GM18951 (cell line): Measurements from ENCODE around the gene APRT.

Experiments used
- POLR2A ChIP-seq: IDR thresholded peaks from 4 replicates; pipeline ENCODE4 v1.6.1; 2011; ENCODE audit warnings: mild to moderate bottlenecking; ENCODE audit not compliant: insufficient read length, insufficient read depth; ENCODE audit errors: extremely low read depth
- in situ Hi-C: fragments of 300-500 bp; cut with MboI; formaldehyde crosslinking; loops from one replicate; pipeline ENCODE4 v1.12.0; 2022; ENCODE audit warnings: low sequenced_read_pairs, mixed read lengths, inconsistent platforms; ENCODE audit not compliant: unreplicated experiment

APRT gene, protein sequence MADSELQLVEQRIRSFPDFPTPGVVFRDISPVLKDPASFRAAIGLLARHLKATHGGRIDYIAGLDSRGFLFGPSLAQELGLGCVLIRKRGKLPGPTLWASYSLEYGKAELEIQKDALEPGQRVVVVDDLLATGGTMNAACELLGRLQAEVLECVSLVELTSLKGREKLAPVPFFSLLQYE

DNA sequence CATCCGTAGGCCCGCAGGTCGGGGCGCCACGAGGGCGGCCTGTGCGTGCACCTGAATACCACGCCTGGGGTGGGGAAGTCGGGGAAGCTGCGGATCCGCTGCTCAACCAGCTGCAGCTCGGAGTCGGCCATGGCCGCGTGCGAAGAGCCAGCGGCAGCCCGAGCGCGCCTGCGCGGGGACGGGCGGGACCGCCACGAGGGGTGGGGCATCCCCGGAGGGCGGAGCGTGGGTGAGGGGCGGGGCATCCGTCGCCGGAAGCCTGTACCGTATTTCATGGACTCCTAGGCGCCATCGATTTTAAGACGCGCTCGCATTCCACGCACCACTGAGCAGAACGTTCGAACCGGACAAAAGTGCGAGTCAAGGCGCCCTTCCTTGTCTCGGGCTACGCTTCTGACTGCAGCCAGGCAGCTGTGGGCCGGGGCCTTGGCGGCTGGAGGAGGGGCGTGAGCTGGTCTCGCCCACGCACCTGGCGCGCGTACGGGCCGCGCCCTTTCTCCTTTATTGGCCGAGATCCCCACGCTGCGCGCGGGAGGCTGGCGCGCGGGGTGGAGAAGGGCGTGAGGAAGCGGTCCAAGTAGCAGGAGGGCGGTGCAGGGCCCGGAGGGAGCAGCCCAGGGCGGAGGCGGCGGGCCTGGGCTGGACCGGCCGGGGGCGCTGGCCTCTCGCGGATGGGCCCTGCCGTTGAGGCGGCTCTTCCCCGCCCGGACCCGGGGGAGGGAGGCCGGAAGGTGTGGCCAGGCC, at the start of gene APRT:
Gene APRT (minus strand): TSS at position 160 of the 744 bp plus-strand sequence. CDS start 29 bp downstream, at position 131.
- in situ Hi-C loops, result loop anchor here (25.0 kb wide), 1 partner anchor 400 kb away; the partner anchor contains the start of genes SLC22A31 and ZNF778
- peak; percentile 93 for TF ChIP-seq POLR2A

DNA sequence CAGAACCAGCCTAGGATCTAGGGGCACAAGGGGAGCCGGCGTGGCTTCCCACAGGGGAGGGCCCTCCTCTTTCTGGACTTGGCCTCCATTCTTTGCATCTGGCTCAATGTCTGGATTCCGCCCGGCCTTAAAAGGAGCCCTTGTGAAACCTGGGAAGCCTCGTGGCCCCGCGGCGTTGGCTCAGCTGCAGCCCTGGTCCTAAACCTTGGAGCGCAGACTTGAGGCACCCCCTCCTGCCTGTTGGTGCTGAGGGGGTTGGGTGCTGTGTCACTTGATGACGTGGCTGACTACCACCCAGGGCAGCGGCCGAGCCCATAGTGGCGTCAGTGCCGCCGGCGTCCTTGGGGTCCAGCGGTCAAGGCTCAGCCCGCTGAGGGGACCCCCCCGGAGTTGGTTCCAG, 49.6 kb upstream of the APRT start:
- in situ Hi-C loops, result no loop called here

DNA sequence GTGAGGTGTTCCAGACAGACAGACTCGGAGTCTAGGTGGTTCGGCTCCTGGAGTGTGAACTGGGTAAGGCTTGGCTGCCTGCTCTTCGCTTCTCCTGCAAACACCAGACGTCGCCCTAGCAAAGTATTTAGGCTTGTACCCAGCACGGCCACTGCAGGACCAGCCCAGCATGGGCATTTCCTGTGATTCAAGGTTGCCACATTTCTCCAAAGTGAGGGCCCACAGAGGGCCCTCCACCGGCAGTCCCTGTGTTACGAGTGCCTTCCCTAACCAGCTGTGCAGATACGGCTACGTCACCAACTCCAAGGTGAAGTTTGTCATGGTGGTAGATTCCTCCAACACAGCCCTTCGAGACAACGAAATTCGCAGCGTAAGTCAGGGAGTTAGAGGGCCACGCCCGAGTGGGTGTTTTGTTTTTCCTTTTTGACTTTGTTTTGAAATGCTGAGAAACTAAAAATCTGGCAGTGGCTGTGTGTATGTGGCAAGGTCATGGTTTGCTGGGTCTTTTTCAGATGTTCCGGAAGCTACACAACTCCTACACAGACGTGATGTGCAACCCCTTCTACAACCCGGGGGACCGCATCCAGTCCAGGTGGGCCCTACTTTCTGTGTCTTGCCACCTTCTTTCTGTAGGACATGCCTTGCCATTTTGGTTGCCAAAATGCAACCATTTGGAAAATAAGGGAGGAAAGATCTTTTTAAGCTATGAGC, 47.8 kb upstream of the APRT start:
- no peak for TF ChIP-seq POLR2A
- in situ Hi-C loops, result no loop called here

More for the DNA sequence above, 49.6 kb upstream of the APRT start:
- no peak for TF ChIP-seq POLR2A

DNA sequence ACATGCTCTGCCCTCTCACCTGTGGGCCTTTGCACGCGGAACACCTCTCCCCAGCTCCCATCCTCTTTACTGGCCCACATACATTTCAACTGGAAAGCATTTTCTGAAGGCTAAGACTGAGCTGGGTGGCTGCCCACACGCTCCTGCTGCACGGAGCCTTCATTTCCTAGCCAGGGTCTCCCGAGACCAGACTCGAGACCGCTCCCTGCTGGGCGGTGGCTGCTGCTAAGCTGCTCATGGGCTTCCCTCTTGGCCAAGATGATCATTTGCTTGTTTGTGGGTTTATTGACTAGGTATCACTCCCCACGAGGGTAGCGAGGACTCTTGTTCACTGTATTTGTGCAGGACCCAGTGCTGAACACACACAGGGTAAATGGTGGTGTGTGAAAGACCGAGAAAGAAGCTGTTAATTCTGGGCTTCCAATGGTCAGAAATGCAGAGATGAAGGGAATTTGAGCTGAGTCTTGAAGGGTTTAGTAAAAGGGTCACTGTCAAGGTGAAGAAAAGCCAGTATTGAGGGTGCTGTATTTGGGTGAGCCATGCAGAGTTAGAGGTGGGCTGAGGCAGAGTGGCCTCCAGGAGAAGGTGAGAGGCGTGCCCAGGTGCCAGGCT, 46.1 kb upstream of the APRT start:
- in situ Hi-C loops, result no loop called here
- TF ChIP-seq POLR2A, result no peak

DNA sequence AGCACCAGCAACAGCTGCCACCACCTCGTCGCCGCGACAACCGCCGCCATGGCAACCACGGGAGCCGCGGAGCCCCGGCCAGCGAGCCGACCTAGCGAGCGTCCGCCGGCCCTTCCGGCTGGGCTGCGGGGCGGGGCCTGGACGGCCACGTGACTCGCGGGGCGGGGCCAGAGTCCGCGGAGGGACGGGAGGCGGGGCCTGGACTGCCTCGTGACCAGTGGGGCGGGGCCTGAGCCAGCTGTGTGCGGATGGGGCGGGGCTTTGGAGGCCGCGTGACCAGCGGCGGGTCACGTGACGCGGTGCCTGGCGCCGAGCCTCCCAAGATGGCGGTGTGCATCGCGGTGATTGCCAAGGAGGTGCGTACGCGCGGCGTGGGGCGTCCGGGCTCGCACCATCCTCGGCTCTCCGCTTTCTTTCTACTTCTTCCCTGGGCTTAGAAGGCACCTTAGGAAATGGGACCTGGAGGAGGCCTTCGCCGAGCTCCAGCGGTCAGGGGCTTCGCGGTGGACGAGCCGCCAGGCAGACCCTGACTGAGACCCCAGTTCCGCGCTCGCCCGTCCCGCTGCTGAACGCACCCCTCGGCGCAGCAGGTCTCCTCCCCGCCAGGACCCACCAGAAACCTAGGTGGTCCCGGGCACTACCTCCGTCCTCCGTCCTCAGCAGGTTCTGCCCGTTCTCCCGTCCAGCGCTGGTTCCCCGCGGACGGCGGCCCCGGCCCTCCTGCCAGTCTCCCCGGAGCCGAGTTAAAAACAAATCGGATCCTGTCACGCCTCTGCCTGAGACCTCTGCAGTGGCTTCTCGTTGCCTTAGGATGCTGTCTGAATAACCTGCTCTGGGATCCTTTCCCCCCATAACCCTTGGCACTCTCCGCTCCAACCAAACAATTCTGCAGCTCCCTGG, 45.4 kb upstream of the APRT start, which contains the start of the genes GALNS and TRAPPC2L:
Gene GALNS (minus strand): TSS at position 120 of the 900 bp plus-strand sequence. CDS start 70 bp downstream, at position 50.
Gene TRAPPC2L (plus strand): TSS at position 300 of the 900 bp plus-strand sequence. CDS start 24 bp downstream, at position 324.
- in situ Hi-C loops, result no loop called here

DNA sequence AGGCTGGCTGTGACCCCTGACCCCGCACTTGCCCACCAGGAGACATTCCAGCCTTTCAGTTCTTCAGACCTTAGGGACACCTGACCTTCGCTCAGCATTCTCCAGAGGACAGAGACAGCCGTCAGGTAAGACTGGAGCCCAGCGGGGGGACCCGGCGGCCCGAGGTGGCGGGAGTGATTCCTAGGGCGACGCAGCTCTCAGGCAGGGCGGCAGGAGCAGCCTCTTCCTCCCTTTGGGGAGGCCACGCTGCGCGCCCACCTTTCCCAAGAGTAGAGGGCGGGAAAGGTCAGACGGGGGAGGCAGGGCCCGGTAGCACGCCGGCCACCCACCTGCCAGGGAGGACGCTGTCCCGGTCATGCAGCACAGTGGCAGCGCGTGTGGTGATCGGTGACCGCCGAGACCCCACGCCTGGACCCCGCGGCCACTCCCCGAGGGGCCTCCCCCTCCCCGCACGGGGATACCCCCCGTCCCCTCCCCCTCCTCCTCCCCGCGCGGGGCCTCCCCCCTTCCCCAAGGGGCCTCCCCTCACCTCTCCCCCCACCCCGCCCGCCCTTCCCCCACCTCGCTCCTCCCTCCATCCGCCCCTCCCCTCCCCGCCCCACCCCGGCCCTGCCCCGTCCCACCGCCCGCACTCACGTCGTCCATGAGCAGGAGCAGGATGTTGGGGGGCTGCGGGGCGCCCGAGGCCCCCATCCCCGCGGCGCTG, 44.5 kb upstream of the APRT start:
- TF ChIP-seq POLR2A, result no peak
- in situ Hi-C loops, result no loop called here

More for the DNA sequence above, 45.4 kb upstream of the APRT start, which contains the start of the genes GALNS and TRAPPC2L:
- TF ChIP-seq POLR2A, result peak; percentile 96

DNA sequence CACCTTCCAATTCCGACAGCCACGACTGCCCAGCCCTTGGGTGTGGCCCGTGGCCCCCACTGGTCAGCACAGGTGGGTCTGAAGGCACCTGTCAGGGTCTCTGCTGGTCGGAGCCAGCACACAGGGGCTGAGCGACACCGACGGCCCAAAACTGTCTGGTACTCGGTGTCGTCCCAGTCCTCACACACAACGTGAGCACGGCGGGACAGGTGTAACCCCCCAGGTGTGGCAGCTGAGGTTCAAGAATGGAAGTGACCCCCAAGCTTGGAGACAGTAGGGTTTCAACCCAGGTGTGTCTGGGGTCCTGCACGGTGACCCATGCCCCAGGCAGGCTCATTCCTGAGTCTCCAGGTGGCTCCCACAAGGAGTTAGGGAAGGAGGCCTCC, 44.0 kb upstream of the APRT start:
- in situ Hi-C loops, result no loop called here
- no peak for TF ChIP-seq POLR2A

DNA sequence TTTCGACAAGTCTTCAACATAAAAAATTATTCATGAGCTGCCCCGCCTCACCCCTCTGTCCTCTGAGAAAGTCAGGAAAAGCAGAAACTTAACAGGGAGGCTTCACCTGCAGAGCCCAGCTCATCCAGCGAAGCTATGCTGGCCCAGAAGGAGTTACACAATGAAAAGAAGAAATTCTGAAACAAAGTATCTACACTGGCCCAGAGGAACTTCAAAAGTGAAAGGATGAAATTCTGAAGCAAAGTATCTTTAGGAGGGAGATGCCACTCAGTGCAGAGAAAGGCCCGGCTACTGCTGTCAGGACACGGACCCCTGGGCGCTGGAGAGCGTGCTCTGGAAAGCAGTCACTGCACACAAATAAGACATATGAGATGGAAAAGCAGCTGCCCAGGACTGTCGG, 43.4 kb upstream of the APRT start:
- TF ChIP-seq POLR2A, result no peak
- in situ Hi-C loops, result no loop called here

DNA sequence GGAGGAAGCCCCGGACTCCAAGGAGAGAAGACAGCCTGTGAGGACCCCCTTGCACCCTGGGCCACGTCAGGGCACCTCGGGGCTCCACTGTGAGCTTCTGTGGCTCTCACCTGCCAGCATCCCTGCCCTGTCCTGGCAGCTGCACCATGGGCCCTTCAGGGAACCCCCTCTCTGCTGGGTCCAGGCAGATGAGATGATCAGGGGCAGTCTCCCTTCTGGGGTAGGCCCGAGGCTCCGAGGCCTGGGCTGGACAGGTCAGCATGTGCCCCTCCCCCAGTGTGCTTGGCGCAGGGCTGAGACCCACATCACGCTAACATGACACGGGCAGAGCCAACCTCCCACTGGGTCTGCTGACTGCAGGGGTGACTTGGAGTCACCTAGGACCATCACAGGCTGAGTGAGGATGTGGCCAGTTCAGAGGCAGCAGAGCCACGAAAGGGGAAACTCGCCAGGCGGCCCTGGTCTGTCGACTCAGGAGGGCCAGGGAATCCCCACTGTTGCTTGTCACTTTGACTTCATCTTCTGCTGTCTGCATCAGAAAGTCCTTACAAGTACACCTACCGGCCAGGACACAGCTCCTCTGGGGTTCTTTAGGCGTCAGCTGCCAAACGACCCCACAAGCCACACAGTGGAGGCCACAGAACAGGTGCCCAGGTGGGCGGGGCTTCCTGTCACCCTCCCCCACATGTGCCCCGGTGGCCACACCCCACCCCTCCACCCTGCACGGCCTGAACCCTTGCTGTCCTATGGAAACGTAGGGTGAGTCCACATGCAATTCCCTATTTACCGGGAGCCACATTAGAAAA, 42.8 kb upstream of the APRT start:
- in situ Hi-C loops, result no loop called here
- TF ChIP-seq POLR2A, result no peak

DNA sequence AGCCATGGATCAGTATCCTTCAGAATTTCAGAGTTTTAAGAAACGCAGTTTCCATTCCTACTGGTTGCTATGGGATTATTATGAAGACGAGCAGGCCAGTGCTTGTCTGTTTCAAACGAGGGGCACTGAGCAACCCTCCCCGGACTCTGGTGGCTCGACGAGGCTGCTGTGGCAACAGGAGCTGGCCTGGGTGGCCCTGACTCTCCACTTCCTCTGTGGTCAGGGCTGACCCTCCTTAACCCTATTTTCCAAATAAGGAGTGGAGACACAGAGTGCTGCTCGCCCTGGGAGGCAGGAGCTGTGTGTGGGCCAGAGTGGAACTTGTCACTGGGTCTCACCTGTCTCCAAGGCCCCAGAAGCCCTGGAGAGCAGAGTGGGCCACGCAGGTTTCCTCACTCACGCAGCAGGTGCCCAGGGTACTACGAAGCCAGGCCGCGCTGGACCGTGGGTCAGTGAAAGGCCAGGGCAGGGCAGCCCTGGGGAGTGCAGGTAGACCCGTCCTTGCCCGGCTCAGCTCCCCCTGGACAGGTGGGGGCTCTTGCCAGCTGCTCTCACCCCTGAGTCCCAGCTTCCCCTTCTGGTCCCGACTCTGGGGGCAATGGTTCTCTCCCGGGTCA, 41.7 kb upstream of the APRT start:
- in situ Hi-C loops, result no loop called here

More for the DNA sequence above, 41.7 kb upstream of the APRT start:
- TF ChIP-seq POLR2A, result no peak
